ENCODE results near the gene SLC6A12.
"Not testable (repeated sequence)": the region's sequence is repeated elsewhere in the genome, so short reads cannot be mapped to it uniquely, and the experiment has no call there.

Gene SLC6A12

DNA sequence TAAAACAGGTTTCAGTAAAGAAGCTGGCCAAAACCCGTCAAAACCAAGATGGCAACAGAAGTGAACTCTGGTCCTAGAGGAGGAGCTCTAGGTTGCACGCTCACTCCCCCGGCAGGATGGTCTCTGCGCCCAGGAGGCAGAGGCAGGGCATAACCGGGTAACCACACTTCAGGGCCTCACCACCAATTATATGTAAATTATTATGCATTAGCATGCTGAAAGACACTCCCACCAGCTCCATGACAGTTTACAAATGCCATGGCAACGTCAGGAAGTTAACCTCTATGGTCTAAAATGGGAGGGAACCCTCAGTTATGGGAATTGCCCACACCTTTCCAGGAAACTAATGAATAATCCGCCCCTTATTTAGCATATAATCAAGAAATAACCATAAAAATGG lies 20.1 kb upstream of the SLC6A12 start:
- DNase-seq: no peak

DNA sequence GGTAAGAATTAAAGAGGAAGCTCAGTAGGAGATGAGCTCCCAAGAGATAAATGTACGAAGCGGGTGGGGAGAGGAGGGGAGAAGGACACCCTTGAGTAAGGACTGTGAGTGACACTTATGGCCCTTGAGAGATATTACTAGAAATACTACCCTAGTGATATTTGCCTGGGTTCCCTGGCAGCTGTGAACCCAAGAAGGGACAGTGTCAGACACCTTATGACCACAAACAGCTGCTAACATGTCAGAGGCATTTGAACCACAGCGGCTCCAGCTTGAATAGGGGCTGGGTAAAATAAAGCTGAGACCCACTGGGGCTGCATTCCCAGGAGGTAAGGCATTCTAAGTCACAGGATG lies 19.6 kb upstream of the SLC6A12 start:
- no peak for DNase-seq

DNA sequence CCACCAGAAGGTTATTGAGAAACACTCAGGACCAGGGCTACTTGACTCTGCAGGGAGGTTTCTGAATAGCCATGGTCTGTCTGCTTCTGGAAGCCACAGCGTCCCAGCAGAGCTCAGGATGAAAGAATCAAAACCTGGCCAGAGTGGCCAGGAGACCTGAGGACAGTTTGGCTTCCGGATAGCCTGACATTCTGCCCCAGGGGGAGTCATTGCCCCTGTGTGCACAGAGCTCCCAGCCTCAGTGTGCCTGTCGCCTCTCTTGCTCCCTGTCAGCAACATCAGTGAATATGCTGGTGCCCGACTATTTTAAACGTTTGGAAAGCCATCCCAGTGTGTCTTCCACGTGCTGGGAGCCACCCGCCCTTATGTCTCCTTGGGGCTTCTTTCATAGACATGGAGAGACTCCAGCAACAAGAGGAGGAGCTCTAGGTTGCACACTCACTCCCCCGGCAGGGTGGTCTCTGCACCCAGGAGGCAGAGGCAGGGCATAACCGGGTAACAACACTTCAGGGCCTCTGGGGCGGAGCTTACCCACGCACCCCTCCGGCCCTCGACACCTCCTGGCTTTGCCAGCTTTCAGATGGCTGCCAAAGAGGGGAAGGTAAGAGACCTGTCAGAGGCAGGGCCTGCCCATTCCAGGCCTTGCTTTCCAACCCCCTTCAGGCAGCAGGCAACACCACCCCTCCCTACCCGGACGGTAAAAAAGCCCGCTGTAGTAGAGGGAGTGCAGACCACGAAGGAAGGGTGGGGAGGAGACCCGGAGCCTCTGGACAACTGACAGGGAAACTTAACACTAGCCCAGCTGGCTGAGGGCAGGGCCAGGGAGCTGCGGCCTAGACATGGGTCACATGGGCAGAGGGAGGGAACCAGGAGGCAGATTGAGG lies 19.0 kb upstream of the SLC6A12 start:
- DNase-seq: no peak

DNA sequence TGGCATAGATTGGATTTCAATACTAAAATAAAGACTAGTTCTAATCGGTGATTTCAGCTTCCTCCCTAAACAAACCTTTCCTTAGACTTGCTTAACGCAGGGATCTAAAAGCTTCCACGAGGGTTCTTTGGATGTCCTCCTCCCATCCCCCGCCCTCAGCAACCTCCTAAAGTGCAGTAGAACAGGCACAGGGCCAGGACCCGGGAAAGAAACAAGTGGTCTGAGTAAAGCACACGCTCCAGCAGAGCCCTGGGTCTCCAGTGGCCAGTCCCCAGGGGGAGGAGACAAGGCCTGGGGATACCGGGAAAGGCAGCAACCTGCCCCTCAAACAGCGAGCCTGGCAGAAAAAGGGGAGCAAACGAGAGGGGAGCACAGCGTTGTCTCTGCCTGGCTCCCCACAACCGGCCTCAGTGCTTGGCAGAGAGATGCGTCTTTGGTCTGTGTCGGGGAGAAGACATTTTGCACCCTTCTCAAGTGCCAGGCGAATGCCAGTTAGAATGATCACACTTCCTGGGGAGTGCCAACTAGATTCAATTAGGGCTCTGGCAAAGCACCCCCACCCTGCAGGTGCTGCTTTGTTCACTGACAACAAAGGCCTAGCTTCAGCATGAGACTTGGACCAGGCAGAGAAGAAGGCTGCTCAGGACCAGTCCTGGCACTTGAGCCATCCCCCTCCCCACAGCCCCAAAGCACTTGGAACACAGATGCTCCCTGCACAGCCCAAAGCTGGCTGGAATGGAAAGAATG lies 17.1 kb upstream of the SLC6A12 start:
- no peak for DNase-seq

DNA sequence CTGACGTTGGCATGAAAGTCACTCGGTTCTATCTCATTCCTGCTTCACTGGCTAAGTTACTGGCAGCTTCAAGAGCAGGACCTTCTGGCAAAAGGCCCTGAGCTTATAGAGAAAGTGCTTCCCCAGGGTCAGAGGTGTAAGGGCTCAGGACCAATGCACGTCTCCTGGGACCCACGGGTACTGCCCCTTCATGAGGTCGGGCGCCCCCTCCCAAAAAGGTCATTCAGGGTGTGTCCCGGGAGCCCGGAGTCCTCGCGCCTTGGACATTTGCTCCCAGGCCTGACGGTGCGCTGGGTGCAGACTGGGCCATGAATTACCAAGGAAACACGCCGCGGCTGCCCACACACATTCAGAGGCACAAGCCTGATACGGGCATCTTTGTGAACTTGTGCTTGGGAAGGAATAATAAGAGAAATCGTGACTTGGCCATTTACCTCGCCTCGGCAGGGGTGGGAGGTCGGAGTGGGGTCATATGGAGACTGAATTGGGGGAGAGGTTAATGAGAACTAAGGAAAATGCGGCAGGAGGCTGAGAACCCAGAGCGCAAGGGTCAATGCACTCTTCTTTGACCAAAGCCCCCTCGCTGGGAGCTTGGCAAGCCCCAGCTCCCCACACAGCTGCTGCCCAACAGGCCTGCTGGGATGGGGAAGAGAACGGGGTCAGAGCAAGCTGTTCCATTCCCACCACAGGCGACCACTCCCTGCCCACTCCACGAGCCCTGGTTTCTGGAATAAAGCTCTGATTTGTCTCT lies 15.7 kb upstream of the SLC6A12 start:
- no peak for DNase-seq

DNA sequence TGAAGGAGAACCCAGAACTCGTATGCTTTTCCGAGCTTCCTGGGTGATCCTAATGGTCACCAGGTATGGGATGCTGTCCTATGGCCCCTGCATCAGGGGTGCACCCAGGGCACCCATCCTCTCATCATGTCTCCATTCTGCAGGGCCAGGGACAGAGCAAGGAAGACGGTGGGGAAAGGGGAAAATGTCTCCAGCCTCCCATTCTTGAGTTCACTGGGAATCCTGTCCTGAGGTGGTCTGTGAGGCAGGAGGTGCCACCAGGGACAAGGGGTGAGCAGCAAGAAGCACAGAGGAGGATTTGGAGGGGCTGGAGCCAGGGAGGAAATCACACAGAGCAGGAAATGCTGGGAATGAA lies 14.9 kb upstream of the SLC6A12 start:
- DNase-seq: no peak

DNA sequence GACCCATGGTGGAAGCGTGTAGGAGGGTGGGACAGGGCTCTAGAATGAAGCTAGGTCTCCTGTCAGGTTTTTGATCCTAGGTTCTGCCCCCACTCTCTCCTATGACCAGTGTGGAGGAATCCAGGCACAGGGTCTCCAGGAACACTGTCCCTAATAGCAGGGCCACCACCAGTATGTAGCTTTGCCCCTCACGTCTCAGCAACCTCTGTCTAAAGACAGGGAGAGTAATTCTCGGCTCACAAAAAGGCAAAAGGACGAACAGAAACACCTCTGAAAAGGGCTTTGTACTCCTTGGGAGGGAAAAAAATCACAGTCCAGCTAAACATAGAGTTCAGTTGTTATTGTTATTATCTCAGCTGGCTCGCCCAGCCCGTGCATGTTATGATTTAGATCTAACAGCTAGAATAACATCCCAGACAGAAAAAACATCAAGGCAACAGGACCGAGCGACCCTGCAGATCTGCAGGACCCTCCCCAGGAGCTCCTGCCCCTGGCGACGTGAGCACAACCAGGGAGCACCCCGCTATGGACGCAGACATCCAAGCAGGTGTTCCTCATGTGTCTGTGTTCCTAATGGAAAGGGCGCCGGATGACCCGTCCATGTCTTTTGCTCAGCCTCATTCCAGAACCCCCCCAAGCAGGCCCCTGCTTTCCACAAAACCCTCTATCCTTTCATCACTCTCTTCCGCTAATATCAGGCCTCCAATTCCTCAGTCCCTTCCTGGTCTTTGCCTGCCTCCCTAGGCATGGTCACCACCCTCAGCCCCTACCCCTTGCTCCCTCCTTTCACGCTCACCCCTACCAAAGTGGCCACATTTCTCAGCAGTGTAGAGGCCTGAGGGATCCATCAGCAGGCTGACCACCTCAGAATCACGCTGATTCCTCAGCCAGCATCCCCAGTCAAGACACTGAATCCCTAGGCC lies 14.2 kb upstream of the SLC6A12 start:
- DNase-seq: no peak

DNA sequence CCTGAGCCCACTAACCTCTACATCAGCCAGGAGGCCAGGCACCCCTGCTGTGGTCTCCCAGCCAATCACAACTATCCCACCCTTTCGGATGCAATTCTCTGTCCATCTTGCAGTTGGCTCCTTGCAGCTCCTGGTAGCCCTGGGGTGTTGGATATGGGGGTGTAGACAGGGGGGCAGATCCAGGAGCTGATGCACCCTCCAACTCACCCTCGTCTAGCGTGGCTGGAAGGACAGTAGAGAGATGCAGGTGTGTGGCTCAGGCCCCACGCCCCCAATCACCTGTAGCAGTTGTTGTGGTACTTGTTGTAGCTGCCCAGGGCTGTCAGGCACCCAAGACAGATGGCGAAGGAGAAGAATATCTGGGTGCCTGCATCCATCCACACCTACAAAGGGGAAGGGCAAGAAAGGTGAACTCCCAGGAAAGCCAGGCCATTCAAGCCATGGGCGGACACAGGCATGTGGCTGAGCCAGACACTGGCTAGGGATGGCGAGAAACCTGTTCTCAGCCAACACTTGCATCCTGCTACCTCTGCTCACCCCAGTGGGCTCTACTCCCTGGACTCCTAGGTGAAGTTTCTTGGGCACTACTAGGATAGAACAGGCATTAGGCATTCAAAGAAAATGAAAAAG lies 13.4 kb upstream of the SLC6A12 start:
- no peak for DNase-seq

DNA sequence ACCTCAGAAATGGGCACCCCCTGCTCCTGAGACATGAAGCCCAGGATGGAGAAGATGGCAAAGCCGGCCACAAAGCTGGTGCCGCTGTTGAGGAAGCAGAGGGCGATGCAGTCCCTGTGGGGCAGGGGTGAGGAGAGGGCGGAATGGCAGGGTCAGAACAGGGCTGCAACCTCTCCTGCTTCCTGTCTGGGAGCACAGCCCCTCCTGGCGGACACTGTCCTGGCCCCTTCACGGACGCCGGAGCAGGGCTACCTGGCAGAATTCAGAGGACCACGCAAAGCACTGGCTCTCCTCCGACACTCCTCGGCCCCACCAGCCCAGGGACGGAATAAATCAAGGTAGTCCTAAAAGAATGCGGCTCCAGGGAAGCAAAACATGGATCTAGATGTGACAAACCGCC lies 12.4 kb upstream of the SLC6A12 start:
- DNase-seq: no peak

DNA sequence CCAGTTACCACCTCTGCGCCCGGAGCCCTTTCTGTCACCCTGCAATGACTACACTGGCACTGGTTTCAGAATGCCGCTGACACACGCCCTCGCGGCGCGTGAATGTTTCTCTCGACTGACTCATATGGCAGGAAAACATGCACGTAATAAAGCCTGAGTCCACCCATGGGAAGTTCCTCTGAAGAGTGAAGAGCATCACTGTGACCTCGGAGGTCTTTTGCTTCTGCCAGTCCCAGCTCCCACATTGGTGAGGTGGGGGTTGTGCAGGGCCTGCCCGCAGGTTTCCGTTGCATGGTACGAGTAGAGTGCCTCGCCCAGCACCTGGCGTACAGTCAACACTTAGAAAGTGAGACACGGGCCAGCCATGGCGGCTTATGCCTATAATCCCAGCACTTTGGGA lies 11.1 kb upstream of the SLC6A12 start:
- DNase-seq: no peak

DNA sequence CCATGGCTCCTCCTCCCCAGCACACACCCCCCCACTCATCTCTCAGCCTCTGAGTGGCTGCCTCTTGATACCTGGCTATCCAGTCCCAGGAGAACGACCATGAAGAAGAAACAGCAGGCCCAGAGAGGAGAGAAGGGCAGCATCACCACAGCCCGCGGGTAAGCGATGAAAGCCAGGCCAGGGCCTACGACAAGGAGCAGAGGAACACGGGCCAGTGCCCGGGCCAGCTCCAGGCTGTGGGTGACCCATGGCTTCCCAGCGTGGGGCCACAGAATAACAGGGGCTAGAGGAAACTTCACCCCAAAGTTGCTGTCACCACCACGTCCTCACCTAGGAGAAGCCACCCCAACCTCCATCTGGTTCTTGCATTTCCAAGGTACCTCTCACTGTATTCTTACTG lies 10.4 kb upstream of the SLC6A12 start:
- no peak for DNase-seq

DNA sequence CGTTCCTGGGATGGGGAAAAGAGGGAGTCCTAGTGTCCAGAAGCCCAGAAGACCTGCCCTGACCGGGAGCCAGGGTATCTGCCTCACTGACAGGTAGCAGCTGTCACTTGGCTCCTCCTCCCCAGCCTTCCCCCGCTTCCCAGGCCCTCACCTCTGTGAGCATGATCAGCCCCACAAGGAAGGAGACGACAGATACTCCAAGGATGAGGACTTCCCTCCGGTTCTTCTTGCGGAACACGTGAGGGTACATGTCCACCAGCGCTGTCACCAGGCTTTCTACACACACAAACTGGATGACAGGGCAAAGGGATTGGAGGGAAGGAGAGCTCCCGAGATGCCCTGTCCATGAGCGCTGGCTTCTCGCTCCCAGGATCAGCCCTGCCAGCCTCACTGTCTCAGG lies 9.9 kb upstream of the SLC6A12 start:
- DNase-seq: no peak

DNA sequence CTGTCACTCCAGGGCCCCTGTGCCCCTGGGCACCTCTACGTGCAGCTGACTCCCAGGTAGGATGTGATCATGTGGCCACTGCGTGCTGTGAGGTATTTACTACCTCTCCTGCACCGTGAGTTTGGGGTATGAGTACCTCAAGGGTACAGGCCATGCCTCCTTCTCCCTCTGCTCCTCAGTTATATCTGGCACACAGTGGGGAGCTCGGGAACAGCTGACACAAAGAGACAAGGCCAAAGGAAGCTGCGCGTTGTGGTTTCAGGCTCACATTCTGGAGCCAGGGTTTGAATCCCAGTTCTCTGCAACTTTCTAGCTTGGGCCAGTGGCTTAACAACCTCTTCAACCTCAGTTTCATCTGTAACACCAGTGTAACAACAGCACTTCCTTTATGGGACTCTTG lies 7.8 kb upstream of the SLC6A12 start:
- no peak for DNase-seq

DNA sequence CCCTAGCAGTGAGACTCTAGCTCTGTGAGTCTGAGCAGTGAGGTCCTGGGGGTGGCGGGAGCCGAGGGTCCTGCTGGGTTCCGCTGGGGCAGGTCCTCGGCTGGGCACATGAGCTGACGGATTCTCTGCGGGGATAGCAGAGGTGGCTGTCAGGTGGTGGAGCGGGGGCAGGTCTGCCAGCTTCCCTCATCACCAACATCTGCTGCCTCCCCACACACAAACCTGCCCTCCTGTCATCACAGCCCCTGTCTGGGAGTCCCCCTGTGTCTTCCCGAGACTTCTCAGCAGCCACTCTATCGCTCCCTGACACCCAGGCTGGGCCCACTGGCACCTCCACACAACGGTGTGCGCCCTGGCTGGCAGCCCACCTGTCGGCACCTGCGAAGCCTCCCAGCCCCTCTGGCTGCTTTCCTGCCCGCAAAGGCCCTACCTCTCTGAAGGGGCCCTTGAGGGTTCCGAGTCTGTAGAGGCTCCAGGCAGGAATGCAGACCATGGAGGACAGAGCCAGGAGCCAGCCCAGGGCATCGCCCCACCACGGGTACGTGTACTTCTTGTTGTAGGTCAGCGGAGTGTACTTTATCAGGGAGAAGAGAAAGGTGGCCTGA lies 7.1 kb upstream of the SLC6A12 start:
- DNase-seq: no peak

DNA sequence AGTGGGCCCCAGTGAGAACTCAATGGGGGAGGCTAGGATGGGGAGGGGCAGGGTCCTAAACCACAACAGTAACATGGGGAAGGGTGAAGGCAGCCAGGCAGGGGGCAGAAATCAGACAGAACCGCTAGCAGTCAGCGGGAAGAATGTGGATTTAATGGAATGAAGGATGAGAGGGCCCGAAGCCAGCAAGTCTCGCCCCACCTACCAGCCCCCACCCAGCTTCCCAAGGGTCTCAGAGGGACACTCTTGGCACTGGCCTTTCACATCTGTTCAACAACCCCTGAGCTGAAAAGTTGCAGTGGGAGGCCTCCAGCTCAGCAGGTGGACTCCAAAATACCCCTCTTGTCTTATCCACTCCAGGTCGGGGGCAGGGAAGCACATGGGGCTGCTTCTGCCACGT lies 6.5 kb upstream of the SLC6A12 start:
- DNase-seq: no peak

DNA sequence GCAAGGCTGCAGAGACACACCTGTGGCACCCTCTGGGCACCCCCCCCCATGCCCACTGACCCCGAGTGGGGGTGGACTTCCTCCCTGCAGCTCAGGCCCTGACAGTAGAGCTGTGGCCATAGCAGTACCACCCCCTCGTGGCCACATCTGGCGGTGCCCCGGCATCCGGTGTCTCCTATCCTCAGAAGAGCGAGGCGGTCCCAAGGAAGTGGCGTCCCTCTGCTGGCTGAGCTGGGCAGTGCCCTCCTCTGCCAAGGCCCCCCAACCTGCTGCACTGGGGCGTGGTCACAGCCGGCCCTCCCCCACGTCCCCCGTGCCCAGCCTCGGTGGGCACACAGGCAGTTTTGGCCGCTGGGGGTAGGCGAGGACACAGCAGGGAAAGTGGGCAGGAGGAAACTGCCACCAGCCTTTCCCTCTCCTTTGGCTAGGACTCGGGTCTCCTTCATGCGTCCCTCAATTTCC lies 6.0 kb upstream of the SLC6A12 start:
- DNase-seq: no peak

DNA sequence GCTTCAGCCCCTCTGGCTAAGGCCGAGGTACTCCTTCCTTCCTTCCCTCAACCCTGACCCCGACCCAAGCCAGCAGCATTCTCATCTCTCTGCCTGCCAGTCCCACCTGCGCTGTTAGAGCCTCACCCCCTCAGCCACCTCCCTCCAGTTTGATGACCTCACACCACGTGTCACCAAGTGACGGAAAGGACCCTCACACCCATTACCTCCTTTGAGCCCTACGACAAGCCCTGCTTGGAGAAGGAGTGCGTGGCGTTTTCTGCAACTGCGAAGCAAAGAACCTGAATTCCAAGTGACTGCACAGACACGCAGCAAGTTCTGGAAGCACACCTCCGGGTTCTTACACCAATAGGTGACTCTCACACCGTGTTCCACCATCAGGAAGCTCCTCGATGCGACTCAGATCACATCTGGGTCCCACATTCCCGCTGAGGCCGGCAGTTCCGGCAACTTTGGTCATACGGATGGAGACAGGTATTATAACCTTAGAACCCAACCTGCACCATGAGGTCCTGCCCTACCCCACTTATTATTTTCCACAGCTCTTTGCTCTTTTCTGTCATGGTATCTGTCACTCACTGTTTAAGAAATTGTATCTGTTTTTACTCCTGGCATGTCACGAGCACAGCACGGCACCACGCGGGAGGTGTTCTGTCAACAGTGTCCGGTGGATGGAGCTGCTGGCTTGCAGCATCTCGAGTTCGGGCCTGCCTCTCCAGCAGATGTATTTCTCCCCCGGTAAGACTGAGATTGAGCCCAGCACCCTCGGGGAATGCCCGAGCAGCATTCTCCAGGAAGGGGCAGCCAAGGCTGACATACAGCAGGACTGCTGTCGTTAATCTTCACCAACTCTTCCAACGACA lies 5.0 kb upstream of the SLC6A12 start:
- no peak for DNase-seq

DNA sequence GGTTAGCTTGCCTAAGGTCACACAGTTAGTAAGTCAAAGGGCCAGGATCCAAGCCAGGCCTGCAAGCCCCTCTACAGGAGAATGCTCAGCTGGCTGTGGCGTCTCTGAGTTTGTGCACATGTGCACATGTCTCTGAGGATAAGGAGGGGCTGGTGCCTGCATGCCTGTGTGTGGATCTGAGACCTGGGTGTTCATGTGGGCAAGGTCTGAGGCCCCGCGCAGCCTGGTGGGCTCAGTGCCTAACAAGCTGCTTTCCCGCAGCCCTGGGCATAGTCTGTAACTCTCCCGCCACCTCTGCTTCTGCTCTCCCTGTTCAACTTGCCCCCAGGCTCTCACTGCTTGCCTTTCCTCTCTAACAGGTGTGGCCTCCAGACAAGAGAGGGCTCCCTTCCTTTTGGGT lies 4.3 kb upstream of the SLC6A12 start:
- no peak for DNase-seq

DNA sequence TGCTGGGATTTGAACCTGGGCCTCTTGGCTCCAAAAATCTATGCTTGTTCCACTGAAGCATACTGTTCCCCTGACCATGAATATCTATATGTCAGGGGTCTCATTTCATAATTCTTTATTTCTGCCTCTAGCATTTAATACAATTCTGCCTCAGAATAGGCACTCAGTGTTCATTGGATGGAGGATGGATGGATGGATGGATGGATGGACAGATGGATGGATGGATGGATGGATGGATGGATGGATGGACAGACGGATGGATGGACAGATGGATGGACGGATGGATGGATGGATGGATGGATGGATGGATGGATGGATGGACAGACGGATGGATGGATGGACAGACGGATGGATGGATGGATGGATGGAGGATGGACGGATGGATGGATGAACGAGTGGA lies 3.1 kb upstream of the SLC6A12 start:
- DNase-seq: not testable (repeated sequence)

DNA sequence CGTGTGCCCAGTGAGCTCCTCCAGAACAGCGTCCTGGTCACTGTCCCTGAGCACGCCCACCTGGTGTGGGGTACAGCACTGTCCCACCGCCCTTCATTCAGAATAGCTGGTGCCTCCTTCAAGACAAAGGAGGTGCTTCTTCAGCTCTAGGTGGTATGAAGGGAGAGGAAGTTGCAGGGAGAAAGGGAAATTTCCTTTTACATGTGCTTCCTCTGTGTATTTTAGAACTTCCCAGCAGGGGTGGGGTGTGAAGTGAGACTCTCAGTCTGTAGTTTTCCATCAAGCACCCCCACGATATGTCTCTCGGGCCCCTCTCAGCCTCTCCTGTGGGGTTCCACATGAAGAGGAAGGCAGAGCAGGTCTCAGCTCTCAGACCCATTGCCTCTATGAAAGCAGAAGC lies 1.2 kb upstream of the SLC6A12 start:
- no peak for DNase-seq

DNA sequence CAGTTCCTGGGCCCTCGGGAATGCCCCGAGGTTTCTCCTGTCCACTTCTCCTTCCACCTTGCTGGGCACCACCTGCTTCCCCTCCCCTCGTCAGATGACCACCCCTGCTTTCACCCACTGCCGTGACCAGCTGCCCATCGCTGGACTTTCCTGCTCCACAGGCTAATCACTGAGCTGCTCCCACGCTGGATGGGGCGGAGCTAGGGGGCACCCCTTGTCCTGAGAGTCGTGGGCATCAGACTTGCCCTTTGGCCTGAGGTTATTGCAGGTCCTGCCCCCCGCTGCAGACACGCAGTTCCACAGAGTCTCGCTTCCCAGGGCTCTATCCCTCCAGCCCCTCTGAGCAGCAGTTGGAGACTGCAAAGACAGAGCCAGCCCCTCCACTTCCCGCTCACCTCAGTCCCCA lies 427 bp downstream of the SLC6A12 start:
- no peak for DNase-seq
